IMR-90 (cell line): ENCODE data around the gene NAB1. TPM values are rescaled to one million over a fixed set of nuclear protein-coding genes. Genes with fewer than 3 reads are reported as not detected.

Experiments used
- ATAC-seq: fragments of 200-7000 bp; cut with Tn5 transposase; 2 replicates; pipeline ENCODE4 v1.9.1; 2020; ENCODE audit warnings: low read depth, mild to moderate bottlenecking, moderate library complexity
- BruUV-seq: library from RNA; stranded (reverse); fragments of 400-500 nt; replicated peaks from 2 replicates; lab custom pipeline; 2021; lab: Mats Ljungman, UMichigan
- CTCF ChIA-PET: fragments of 300-600 bp; formaldehyde crosslinking; extraction: SDS; loops from one replicate; lab custom pipeline; 2021; ENCODE audit warnings: antibody characterized with exemption; lab: Yijun Ruan, JAX
- POLR2A ChIA-PET: fragments of 300-600 bp; sonication (Branson Sonifier 250); formaldehyde crosslinking; loops from one replicate; lab custom pipeline; 2022; ENCODE audit warnings: antibody characterized with exemption; ENCODE audit not compliant: unreplicated experiment; lab: Charles Lee
- DNase-seq: peaks from one replicate; pipeline ENCODE4 v3.0.0; 2013
- H2AFZ ChIP-seq: replicated peaks from 2 replicates; pipeline ENCODE3; 2013; ENCODE audit warnings: low read length, mild to moderate bottlenecking; ENCODE audit not compliant: poor library complexity
- H2AK5ac ChIP-seq: 2 replicates; pipeline ENCODE4 v1.6.1; 2013; ENCODE audit warnings: low read depth, low read length, inconsistent platforms
- H2AK9ac ChIP-seq: replicated peaks from 2 replicates; pipeline ENCODE3; 2013; ENCODE audit warnings: mild to moderate bottlenecking, low read depth, low read length, moderate library complexity; ENCODE audit not compliant: poor library complexity
- H2BK120ac ChIP-seq: 2 replicates; pipeline ENCODE4 v1.6.1; 2013; ENCODE audit warnings: low read depth, low read length, inconsistent platforms
- H2BK15ac ChIP-seq: 3 replicates; pipeline ENCODE4 v1.6.1; 2013; ENCODE audit warnings: low read depth, low read length, inconsistent platforms
- H2BK20ac ChIP-seq: 2 replicates; pipeline ENCODE4 v1.6.1; 2013; ENCODE audit warnings: low read depth, mild to moderate bottlenecking, inconsistent platforms, low read length, moderate library complexity
- H2BK5ac ChIP-seq: 2 replicates; pipeline ENCODE4 v1.6.1; 2013; ENCODE audit warnings: mild to moderate bottlenecking, low read depth, low read length, inconsistent platforms; ENCODE audit not compliant: poor library complexity, severe bottlenecking
- H3K14ac ChIP-seq: replicated peaks from 2 replicates; pipeline ENCODE4 v1.6.1; 2013; ENCODE audit warnings: low read depth, low read length, inconsistent platforms
- H3K18ac ChIP-seq: 2 replicates; pipeline ENCODE4 v1.6.1; 2013; ENCODE audit warnings: low read depth, low read length, control low read depth
- H3K23ac ChIP-seq: 2 replicates; pipeline ENCODE4 v1.6.1; 2013; ENCODE audit warnings: low read depth, low read length, inconsistent platforms
- H3K27ac ChIP-seq: 2 replicates; pipeline ENCODE4 v1.5.1; 2013; ENCODE audit warnings: mild to moderate bottlenecking, control low read depth, low read length; ENCODE audit not compliant: insufficient read depth
- H3K27me3 ChIP-seq: 2 replicates; pipeline ENCODE4 v1.6.1; 2013; ENCODE audit warnings: low read length; ENCODE audit not compliant: control insufficient read depth, insufficient read depth
- H3K36me3 ChIP-seq: 2 replicates; pipeline ENCODE4 v1.6.1; 2013; ENCODE audit warnings: low read length, mixed read lengths; ENCODE audit not compliant: control insufficient read depth, insufficient read depth
- H3K4ac ChIP-seq: 2 replicates; pipeline ENCODE4 v1.6.1; 2013; ENCODE audit warnings: low read depth, low read length, inconsistent platforms
- H3K4me1 ChIP-seq: 2 replicates; pipeline ENCODE4 v1.6.1; 2013; ENCODE audit warnings: low read length, mixed read lengths; ENCODE audit not compliant: control insufficient read depth, insufficient read depth
- H3K4me2 ChIP-seq: 2 replicates; pipeline ENCODE4 v1.6.1; 2013; ENCODE audit warnings: low read depth, mild to moderate bottlenecking, control low read depth, low read length, moderate library complexity
- H3K4me3 ChIP-seq: 2 replicates; pipeline ENCODE4 v1.5.1; 2013; ENCODE audit warnings: low read depth, mild to moderate bottlenecking, control low read depth, low read length, moderate library complexity; ENCODE audit not compliant: insufficient read depth
- H3K56ac ChIP-seq: 2 replicates; pipeline ENCODE4 v1.6.1; 2013; ENCODE audit warnings: low read length, inconsistent platforms; ENCODE audit not compliant: insufficient read depth; ENCODE audit errors: extremely low read depth
- H3K79me1 ChIP-seq, 2 experiments: 2 replicates each; pipeline ENCODE4 v1.6.1; 2013; ENCODE audit warnings: low read length in 2 of 2, inconsistent platforms in 1 of 2, low read depth in 1 of 2
- H3K9ac ChIP-seq: 2 replicates; pipeline ENCODE4 v1.6.1; 2013; ENCODE audit warnings: low read depth, low read length, control low read depth
- H3K9me1 ChIP-seq: 2 replicates; pipeline ENCODE4 v1.6.1; 2013; ENCODE audit warnings: low read length, inconsistent platforms; ENCODE audit not compliant: insufficient read depth
- H3K9me3 ChIP-seq: 2 replicates; pipeline ENCODE4 v1.6.1; 2013; ENCODE audit warnings: low read length; ENCODE audit not compliant: control insufficient read depth, insufficient read depth
- H4K20me1 ChIP-seq: 2 replicates; pipeline ENCODE4 v1.6.1; 2013; ENCODE audit warnings: low read length, inconsistent platforms; ENCODE audit not compliant: insufficient read depth
- H4K5ac ChIP-seq: 2 replicates; pipeline ENCODE4 v1.6.1; 2013; ENCODE audit warnings: mild to moderate bottlenecking, low read depth, low read length, control low read depth
- H4K8ac ChIP-seq, 2 experiments: 2 replicates each; pipeline ENCODE4 v1.6.1; 2013; ENCODE audit warnings: low read depth in 2 of 2, low read length in 2 of 2, control low read depth in 1 of 2, inconsistent platforms in 1 of 2
- H4K91ac ChIP-seq: 2 replicates; pipeline ENCODE4 v1.6.1; 2013; ENCODE audit warnings: low read depth, low read length, inconsistent platforms; ENCODE audit not compliant: insufficient read depth
- CEBPB ChIP-seq: IDR thresholded peaks from 2 replicates; pipeline ENCODE4 v1.6.1; 2012; ENCODE audit warnings: low read depth, low read length, improper control_type of control experiment
- CHD1 ChIP-seq: IDR thresholded peaks from 2 replicates; pipeline ENCODE4 v1.6.1; 2012; ENCODE audit warnings: low read depth, low read length, improper control_type of control experiment
- CTCF ChIP-seq: conservative IDR thresholded peaks from 2 replicates; pipeline ENCODE4 v1.5.1; 2012; ENCODE audit warnings: mild to moderate bottlenecking, low read depth, low read length, improper control_type of control experiment
- FOS ChIP-seq: fragments of 150-350 bp; IDR thresholded peaks from 2 replicates; pipeline ENCODE4 v1.6.1; 2016; ENCODE audit warnings: low read depth, low read length
- MAFK ChIP-seq: IDR thresholded peaks from 2 replicates; pipeline ENCODE4 v1.6.1; 2012; ENCODE audit warnings: low read depth, low read length, improper control_type of control experiment
- RFX5 ChIP-seq: IDR thresholded peaks from 2 replicates; pipeline ENCODE4 v1.8.0; 2012; ENCODE audit warnings: low read depth, mild to moderate bottlenecking, low read length, moderate library complexity
- WGBS, 2 experiments: methylation state at CpG; one replicate each; pipeline versions ENCODE4 v1.1.5 to v1.1.7; 2013; ENCODE audit warnings: missing lambda C conversion rate in 2 of 2; ENCODE audit not compliant: insufficient read length in 1 of 2; ENCODE audit errors: extremely low coverage in 2 of 2; 5-methylcytosine and 5-hydroxymethylcytosine counted together
- dilution Hi-C: fragments of 300-500 bp; cut with HindIII; formaldehyde crosslinking; loops from one replicate; pipeline ENCODE4 v1.14.3; 2018; ENCODE audit warnings: low sequenced_read_pairs; ENCODE audit not compliant: unreplicated experiment
- in situ Hi-C: fragments of 300-500 bp; cut with MboI; formaldehyde crosslinking; loops from 3 replicates; pipeline ENCODE4 v1.14.3; 2019; ENCODE audit warnings: low sequenced_read_pairs, inconsistent platforms, mixed read lengths
- intact Hi-C: fragments of 100-400 bp; cut with micrococcal nuclease; formaldehyde crosslinking; loops from 2 replicates; pipeline ENCODE4 v1.10.0; 2022
- polyA plus RNA-seq, 3 experiments: library from polyadenylated mRNA; depleted of rRNA; stranded (reverse); fragments of >200 nt; gene quantifications; 2 replicates each; pipeline ENCODE4 v1.2.3, GENCODE V29; 2012; ENCODE audit warnings: low replicate concordance in 1 of 3
- total RNA-seq: library from RNA; depleted of rRNA; stranded (reverse); fragments of >200 nt; gene quantifications from 2 replicates; pipeline ENCODE4 v1.2.3, GENCODE V29; 2012

NAB1 gene
- total and polyA plus RNA-seq, 2 of the 4 experiments (the other 2 are of a cell fraction): 11.9 to 31.2 TPM

- TF ChIP-seq MAFK (no peak), RFX5 (no peak), CTCF (no peak), CEBPB (no peak), FOS (no peak), CHD1 (no peak)
- ATAC-seq: no peak
- H2BK120ac ChIP-seq: no peak overlapping the region
- H4K20me1 ChIP-seq: no peaks in the 10 kb centered on the region
- H3K9me1 ChIP-seq: no peaks in the 10 kb centered on the region
- POLR2A ChIA-PET: no interaction called here
- no peak overlapping the region for H3K18ac ChIP-seq
- H3K4me1 ChIP-seq: no peaks in the 10 kb centered on the region
- 75% methylated on average over 3 of the region's 5 CpGs; no CpG with 5 or more reads in 1 of the 2 experiments for WGBS, 2 experiments
- H3K9me3 ChIP-seq: no peaks in the 10 kb centered on the region
- no peak overlapping the region for H2BK20ac ChIP-seq
- no peak overlapping the region for H3K9ac ChIP-seq
- intact Hi-C loops (no loop called here), in situ Hi-C loops (no loop called here), dilution Hi-C loops (no loop called here)
- H3K23ac ChIP-seq: no peak overlapping the region
- no peaks in the 10 kb centered on the region for H3K79me1 ChIP-seq
- H2AK9ac ChIP-seq: no peak overlapping the region
- H3K4me2 ChIP-seq: no peak overlapping the region
- H2BK15ac ChIP-seq: no peak overlapping the region
- BruUV-seq: no TSS peak
- H3K27me3 ChIP-seq: no peaks in the 10 kb centered on the region
- H3K14ac ChIP-seq: no peak overlapping the region
- no peak overlapping the region for H4K8ac ChIP-seq
- H3K27ac ChIP-seq: no peak overlapping the region
- CTCF ChIA-PET: no interaction called here
- H3K4me3 ChIP-seq: no peak overlapping the region
- H4K5ac ChIP-seq: no peak overlapping the region
- no peak overlapping the region for H2BK5ac ChIP-seq
- no peak overlapping the region for H3K56ac ChIP-seq
- DNase-seq: no peak
- H3K4ac ChIP-seq: no peak overlapping the region
- no peak overlapping the region for H4K91ac ChIP-seq
- H2AFZ ChIP-seq: no peak overlapping the region
- no peaks in the 10 kb centered on the region for H3K36me3 ChIP-seq
- H2AK5ac ChIP-seq: no peak overlapping the region
Observed at GRCh38 chr2:190600293-190601103, 48.4 kb upstream of the NAB1 start.
